ENCODE data around the gene REXO2. TPM values are rescaled to one million over a fixed set of nuclear protein-coding genes. Genes with fewer than 3 reads are reported as not detected.

The REXO2 gene
- total RNA-seq, 1 experiment from 2014 or later, result 72.5 TPM

- ChIA-PET CTCF (no interaction called here), RAD21 (ENCODE audit: low non-redundant PET in 1 of 2, low total read pairs in 2 of 2, uncharacterized antibody in 2 of 2, unreplicated experiment in 2 of 2) (no interaction called here), POLR2A (no interaction called here)
- H3K4me2 ChIP-seq (ENCODE audit: low read length), result peak overlapping the region; percentile 89
- H2AFZ ChIP-seq (ENCODE audit: low read depth, low read length, poor library complexity, severe bottlenecking), result no peak overlapping the region
- no peaks in the 10 kb centered on the region for H3K9me3 ChIP-seq (ENCODE audit: control insufficient read depth in 1 of 2, insufficient read depth in 1 of 2, low read depth in 1 of 2, low read length in 2 of 2)
- H3K27me3 ChIP-seq (ENCODE audit: insufficient read depth, low read length), result no peaks in the 10 kb centered on the region
- H3K4me3 ChIP-seq (replicated peaks in 1 of 2; ENCODE audit: low read depth in 1 of 2, low read length in 2 of 2), result peak overlapping the region; percentile 71 to 86
- 0 out of 2 replicates have a peak, but pooled peaks cover 3% of the 10 kb centered on the region for H4K20me1 ChIP-seq (ENCODE audit: insufficient read depth)
- no peak for DNase-seq (ENCODE audit: low read depth, low spot score)
- H3K79me2 ChIP-seq (ENCODE audit: insufficient read depth, low read length), result peaks cover 59% of the 10 kb centered on the region
- peak overlapping the region; percentile 94 for H3K27ac ChIP-seq (ENCODE audit: low read depth, low read length)
- ATAC-seq, result peak; percentile 65
- intact Hi-C loops (cut with micrococcal nuclease), result loop anchor here (1.0 to 5.0 kb wide), 3 partner anchors 40 to 527 kb away; partner anchors contain the start of gene REXO2
- peaks cover 0 to 14% of the 10 kb centered on the region in 2 experiments; a peak in 2 of 4 replicates for H3K4me1 ChIP-seq (ENCODE audit: control insufficient read depth in 1 of 2, insufficient read depth in 2 of 2, low read length in 2 of 2)
- peak overlapping the region; percentile 95 for H3K9ac ChIP-seq (ENCODE audit: low read length)
- TF ChIP-seq CBX3 (IDR thresholded peaks at IDR 0.05; ENCODE audit: low read depth) (no peak), SIN3A (IDR thresholded peaks at IDR 0.05; ENCODE audit: low read depth) (0 out of 2 replicates have a peak, but pooled peaks have one; percentile 44)
- H3K36me3 ChIP-seq (ENCODE audit: control insufficient read depth in 1 of 2, insufficient read depth in 2 of 2, low read length in 2 of 2), result peaks cover 0 to 7% of the 10 kb centered on the region in 2 experiments; a peak in 1 of 4 replicates
- BruUV-seq (replicated peaks), result TSS peak; percentile 80
- no peaks in the 10 kb centered on the region for H3K9me2 ChIP-seq (ENCODE audit: insufficient read depth)
These were observed 39.6 kb upstream of the REXO2 start for GRCh38 chr11:114399490-114400215.

- no peaks in the 10 kb centered on the region for H3K9me3 ChIP-seq (ENCODE audit: control insufficient read depth in 1 of 2, insufficient read depth in 1 of 2, low read depth in 1 of 2, low read length in 2 of 2)
- ATAC-seq (peak; percentile 88), DNase-seq (ENCODE audit: low read depth, low spot score) (peak; percentile 95)
- no peaks in the 10 kb centered on the region for H3K9me2 ChIP-seq (ENCODE audit: insufficient read depth)
- peak within 1 kb of the TSS; percentile 94 for H3K27ac ChIP-seq (ENCODE audit: low read depth, low read length)
- peak within 1 kb of the TSS; percentile 89 for H3K4me2 ChIP-seq (ENCODE audit: low read length)
- H3K36me3 ChIP-seq (ENCODE audit: control insufficient read depth in 1 of 2, insufficient read depth in 2 of 2, low read length in 2 of 2), result peaks cover 2 to 7% of the 10 kb centered on the region in 2 experiments; a peak in 2 of 4 replicates
- ChIA-PET CTCF (no interaction called here), RAD21 (ENCODE audit: low non-redundant PET in 1 of 2, low total read pairs in 2 of 2, uncharacterized antibody in 2 of 2, unreplicated experiment in 2 of 2) (no interaction called here), POLR2A (no interaction called here)
- peak within 1 kb of the TSS; percentile 95 for H3K9ac ChIP-seq (ENCODE audit: low read length)
- peaks cover 0 to 14% of the 10 kb centered on the region in 2 experiments; a peak in 2 of 4 replicates for H3K4me1 ChIP-seq (ENCODE audit: control insufficient read depth in 1 of 2, insufficient read depth in 2 of 2, low read length in 2 of 2)
- H3K27me3 ChIP-seq (ENCODE audit: insufficient read depth, low read length), result no peaks in the 10 kb centered on the region
- intact Hi-C loops (cut with micrococcal nuclease), result loop anchor here (1.0 to 5.0 kb wide), 2 partner anchors 39 to 528 kb away; partner anchors contain the start of gene REXO2
- no TSS peak for BruUV-seq (replicated peaks)
- peak within 1 kb of the TSS; percentile 71 to 86 for H3K4me3 ChIP-seq (replicated peaks in 1 of 2; ENCODE audit: low read depth in 1 of 2, low read length in 2 of 2)
- 0 out of 2 replicates have a peak, but pooled peaks cover 3% of the 10 kb centered on the region for H4K20me1 ChIP-seq (ENCODE audit: insufficient read depth)
- peaks cover 66% of the 10 kb centered on the region for H3K79me2 ChIP-seq (ENCODE audit: insufficient read depth, low read length)
- no peak within 1 kb of the TSS for H2AFZ ChIP-seq (ENCODE audit: low read depth, low read length, poor library complexity, severe bottlenecking)
- TF ChIP-seq POLR2AphosphoS5 (IDR thresholded peaks at IDR 0.05; ENCODE audit: low read depth, low read length) (peak; percentile 97), ELF1 (IDR thresholded peaks at IDR 0.05; ENCODE audit: borderline replicate concordance, low read depth) (peak; percentile 99), CTCF (IDR thresholded peaks at IDR 0.05 in 2 of 3, conservative IDR thresholded peaks at IDR 0.05 in 1 of 3; ENCODE audit: borderline replicate concordance in 1 of 3, insufficient read depth in 1 of 3, low read depth in 2 of 3, low read length in 2 of 3) (no peak), RAD21 (IDR thresholded peaks at IDR 0.05; ENCODE audit: low read depth) (no peak), ATF3 (IDR thresholded peaks at IDR 0.05) (no peak), EGR1 (IDR thresholded peaks at IDR 0.05; ENCODE audit: low read depth) (peak; percentile 76), SP1 (IDR thresholded peaks at IDR 0.05; ENCODE audit: low read depth) (peak; percentile 37; the same call in 1 of the 2 replicates), EZH2phosphoT487 (IDR thresholded peaks at IDR 0.05; ENCODE audit: borderline replicate concordance) (no peak), POLR2A (IDR thresholded peaks at IDR 0.05; ENCODE audit: borderline replicate concordance, extremely low read depth, insufficient read depth, insufficient read length) (peak; percentile 93), JUND (IDR thresholded peaks at IDR 0.05) (no peak), CBX3 (IDR thresholded peaks at IDR 0.05; ENCODE audit: low read depth) (no peak; the same call in 1 of the 2 replicates), SIN3A (IDR thresholded peaks at IDR 0.05; ENCODE audit: low read depth) (peak; percentile 54), ZNF274 (IDR thresholded peaks at IDR 0.05; ENCODE audit: low read depth, low read length) (no peak), TCF7L2 (IDR thresholded peaks at IDR 0.05; ENCODE audit: borderline replicate concordance, extremely low read depth, insufficient read depth, insufficient read length) (peak; percentile 51), MAX (IDR thresholded peaks at IDR 0.05) (peak; percentile 66), FOSL1 (IDR thresholded peaks at IDR 0.05; ENCODE audit: low read depth) (peak; percentile 8; the same call in 1 of the 2 replicates)
These were observed 38.9 kb upstream of the REXO2 start, which contains the start of the genes C11orf71 and RBM7 for GRCh38 chr11:114400216-114400914. Gene C11orf71 (minus strand): TSS chr11:114400511. CDS start chr11:114400331, 180 bp downstream. Gene RBM7 (plus strand): TSS chr11:114400666. CDS start chr11:114400672, 6 bp downstream.

Data from HCT116 (cell line).